COLO829 (cell line): ENCODE measurements around the gene ZDHHC7.
"Not testable (repeated sequence)": the region's sequence is repeated elsewhere in the genome, so short reads cannot be mapped to it uniquely, and the experiment has no call there.

Experiments
- DNase-seq: peaks from one replicate; pipeline ENCODE4 v3.0.0; 2012; ENCODE audit warnings: low spot score

Gene ZDHHC7

DNA sequence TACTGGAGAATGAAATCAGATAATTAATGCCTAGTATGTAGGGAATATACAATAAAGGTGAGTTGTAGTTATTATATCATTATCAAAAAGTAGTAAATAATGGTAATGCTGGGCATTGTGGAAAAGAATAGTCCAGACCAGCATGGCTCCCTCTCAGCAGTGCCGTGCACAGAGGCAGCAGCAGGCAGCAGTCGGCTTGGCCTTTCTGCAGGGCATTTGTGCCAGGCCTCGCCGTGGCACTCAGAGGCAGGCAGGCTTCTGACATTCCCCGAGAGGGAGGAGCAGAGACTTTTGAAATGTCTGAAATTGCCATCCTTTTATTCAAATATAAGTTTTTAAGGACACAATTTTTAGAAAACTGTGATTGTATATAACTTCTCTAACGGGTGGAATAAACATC, 31.3 kb upstream of the ZDHHC7 start:
- DNase-seq = no peak

DNA sequence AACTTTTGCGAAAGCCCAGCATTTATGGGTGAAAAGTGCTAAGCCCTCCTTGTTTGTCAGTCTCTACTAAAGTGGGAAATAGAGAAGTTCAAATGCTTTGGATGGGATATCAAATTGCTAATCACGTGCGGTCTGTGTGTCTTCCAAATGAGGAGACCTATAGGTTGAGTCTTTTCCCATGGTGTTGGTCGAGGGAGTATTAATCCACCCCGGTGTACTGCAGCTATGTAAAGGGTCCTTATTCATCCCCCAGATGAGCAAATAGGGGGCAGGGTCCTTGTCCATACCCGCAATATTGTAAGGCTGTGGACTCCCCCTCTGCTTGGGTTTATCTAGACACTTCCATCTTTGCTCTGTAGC, 30.8 kb upstream of the ZDHHC7 start:
- no peak for DNase-seq

DNA sequence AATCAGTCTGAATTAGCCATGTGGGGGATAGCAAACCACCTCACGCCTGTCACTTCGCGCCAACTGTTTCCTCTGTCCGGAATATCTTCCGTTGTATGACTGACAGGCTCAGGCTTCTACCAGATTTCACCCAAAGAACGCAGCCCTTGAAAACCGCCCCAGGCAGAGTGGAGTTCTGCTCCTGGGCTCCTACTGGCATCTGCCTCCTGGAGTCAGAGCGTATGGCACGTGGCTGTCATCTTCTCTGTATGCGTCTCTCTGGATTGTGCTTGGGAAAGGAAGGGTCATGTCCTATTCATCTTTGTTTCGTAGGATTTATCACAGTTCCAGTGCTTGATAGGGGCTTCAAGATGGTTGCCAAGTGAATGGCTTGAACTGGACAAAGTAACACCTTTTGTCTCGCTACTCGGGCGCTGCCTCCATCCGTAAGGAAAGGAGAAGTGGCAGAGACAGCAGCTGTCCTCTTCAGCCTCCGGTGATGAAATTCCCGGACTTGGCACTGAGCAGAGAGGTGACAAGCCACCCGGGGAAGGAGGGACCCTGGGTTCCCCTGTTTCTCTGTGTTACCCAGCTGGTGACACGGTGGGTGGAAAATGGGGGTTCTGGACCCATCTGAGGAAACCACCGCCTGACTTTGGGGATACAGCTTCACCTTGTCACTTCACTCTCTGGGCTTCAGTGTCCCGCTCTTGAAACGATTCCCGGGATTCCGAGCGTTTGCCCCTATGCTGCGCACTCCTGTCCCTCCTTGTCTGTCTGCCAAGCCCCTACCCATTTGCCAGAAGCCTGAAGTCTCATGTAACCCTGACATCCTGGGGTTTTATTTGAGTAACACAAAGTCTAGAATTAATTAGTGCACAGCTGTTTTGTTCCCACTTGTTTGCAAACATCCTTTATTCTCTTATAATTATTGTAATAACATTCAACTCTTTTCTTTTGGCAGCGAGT, 30.2 kb upstream of the ZDHHC7 start:
- DNase-seq = no peak

DNA sequence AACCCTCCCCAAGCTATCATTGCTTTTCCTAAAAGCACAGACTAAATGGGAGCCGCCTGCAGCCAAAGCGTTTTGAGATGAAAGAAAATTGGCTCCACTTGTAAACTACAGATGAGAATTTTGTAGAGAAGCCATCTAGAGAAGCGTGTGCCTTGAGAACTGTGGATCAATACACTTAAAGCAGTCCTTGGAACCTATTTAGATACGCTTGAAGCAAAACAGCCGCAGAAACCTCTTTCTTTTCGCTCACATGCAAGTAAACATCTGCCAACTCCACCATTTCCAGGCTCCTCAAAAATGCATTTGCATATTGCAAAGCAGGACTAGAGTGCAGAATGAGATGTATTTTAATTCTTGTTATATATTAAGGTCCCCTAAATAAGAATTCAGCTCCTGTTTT, 29.4 kb upstream of the ZDHHC7 start:
- DNase-seq = no peak

DNA sequence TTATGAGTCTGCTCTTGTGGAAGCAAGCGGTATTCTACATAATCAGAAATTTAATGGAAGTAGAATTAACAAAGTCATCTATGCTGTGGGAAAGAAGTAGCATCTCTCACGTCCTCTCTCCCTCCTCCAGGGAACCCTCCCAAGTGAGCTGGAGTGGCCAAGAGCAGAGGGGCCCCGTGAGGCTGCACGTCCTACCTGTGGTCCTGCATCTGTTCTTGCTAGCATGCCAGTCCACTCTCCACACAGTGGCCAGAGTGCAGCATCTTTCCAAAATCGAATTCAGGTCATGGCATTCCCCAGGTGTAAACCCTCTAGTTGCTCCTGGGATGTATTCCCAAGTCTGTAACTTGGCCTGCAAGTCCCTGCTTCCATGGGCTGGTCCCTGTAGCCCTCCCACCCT, 26.4 kb upstream of the ZDHHC7 start:
- DNase-seq = no peak

DNA sequence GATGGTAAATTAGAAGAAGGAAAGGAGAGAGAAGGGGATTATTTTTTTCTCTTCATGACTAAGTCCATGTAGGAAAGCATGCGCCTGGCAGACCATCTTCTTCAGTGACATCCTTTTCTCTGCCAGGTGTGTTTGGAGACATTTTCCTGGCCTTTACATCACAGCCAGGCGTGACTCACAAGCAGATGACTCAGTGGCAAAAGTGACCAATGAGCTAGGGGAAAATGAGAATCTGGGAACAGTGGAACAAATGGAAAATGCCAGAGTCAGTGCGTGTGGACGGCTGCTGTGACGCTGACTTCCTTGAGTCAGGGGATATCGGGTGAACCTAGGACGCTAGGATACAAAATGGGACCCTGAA, 25.7 kb upstream of the ZDHHC7 start:
- no peak for DNase-seq

DNA sequence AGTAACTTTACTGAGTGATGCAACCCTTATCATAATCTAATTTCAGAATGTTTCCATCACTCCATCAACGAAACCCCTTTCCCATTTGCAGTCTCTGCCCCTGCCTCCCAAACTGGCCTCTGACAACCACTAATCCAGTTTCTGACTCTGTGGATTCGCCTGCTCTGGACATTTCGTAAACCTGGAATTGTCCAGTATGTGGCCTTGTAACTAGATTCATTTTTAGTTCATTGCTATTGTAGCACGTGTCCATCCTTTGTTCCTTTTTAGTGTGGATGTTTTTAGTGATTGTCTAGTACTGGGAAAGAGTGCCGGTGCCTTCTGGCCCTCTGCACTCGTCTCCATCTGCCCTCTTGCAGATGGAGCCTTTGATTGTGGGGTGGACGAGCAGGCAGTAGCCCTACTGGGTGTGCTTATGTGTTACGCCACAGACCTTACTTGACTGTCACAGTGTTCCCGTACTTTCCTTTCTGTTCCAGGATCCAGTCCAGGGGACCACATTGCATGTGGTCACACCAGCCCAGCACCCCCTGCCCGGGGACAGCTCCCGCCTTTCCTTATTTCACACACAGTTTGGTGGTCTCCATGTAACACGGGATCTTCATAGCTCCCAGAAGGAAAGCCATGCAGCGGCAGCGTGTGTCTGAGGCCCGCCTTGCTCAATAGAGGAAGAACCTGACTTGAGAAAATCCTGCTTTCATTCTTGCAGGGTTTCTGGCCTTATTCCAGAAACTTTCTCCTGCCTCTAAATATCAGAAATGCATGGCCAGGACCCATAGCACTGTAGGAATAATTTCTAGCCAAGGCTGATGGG, 25.1 kb upstream of the ZDHHC7 start:
- DNase-seq = no peak

DNA sequence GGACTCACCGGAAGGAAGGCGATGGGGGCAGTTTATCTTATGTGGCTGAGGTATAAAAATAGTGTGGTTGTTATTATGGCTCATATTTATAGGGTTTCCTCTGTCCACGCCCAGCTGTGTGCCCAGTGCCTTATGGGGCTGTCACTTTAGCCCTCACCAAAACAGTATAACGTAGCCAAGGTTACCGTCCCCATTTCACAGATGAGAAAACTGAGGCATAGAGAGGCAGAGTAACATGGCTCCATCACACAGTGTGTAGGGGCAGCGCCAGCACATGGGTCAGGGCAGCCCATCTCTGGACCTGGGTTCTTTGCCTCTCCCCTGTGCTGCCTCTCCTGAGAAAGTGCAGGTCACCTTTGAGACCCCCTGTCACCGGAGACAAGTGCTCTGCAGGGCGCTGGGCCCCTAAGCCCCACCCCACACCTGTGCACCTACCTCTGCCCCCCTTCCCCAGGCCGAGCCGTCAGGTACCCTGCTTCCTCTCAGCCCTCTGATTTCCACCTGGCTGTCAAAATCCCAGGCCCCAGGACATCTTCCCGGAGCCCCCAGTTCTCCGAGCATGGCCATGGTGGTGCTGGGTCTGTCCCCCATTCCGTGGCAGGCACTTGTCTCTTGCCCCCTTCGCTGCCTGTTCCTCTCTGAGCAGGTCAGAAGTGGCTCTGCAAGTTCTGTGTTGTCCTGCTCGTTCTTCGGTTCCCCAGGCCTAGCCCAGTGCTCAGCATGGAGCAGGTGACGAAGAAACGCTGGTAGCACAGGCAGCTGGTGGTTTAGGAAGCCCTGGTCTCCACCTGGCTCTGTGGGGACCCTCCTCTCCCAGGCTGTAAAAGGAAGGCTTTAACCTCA, 23.5 kb upstream of the ZDHHC7 start:
- DNase-seq = no peak

DNA sequence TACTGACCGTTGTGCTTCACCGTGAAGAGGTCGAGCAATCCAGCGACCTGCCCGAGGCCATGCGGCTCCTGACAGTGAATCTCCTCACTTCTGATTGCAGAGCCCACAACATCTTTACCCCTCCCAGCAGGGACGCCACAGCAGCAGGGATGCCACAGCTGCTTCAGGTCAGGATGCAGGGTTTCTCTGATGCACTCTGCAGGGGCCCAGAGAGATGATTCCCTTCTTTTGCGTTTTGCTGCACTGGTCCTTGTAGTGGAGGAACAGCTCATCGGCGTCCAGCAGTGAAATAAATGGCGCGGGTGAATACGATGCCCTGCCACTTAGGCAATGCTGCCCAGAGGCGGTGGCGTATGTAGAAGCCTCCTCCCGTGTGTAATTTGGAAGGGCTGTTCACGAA, 21.8 kb upstream of the ZDHHC7 start:
- no peak for DNase-seq

DNA sequence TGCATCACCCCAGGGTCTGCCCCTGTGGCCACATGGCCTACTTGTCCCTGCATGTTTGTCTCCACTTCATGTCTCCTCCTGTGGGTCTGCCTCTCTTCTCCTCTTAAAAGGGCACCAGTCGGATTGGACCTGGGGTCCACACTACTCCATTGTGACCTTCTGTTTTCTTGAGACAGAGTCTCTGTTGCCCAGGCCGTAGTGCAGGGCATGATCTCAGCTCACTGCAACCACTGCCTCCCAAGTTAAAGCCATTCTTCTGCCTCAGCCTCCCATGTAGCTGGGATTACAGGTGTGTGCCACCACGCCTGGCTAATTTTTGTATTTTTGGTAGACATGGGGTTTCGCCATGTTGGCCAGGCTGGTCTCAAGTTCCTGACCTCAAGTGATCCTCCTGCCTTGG, 20.9 kb upstream of the ZDHHC7 start:
- not testable (repeated sequence) for DNase-seq

DNA sequence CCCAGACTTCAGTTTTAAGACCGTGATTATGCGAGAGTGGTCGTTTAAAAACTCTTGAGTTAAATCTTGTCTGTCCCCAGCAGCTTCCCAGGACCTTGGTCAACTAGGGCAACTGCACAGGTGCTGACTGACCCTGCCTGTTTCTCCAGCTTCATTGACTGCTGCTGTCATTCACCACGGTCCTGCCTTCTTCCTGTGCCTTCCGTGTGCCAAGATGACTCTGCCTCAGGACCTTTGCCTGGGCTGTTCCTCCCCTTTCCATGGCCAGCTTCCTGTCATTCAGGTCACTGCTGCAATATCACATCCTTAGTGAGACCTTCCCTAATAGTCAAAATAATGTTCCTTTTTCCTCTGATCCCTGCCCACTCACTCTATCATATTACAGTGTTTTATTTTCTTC, 20.1 kb upstream of the ZDHHC7 start:
- no peak for DNase-seq

DNA sequence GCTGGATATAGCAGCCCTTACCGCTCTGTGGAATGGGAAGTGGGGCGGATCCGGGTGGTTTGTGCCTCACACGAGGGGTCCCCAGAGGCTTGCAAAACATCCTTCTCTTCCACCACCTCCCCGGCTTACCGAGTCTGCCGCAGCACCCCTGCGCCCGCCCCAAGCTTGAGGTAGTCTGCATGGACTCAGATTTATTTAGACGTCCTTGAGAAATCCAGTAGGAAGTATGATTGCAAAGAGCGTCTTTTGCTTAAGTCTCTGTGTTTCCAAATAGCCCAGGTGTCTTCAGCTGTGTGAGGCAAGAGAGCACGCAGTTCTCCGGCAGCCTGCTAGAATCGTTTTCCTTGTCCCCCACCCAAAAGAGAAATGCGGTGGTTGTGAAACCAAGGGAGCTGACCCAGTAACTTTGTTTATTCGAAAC, 18.7 kb upstream of the ZDHHC7 start:
- no peak for DNase-seq

DNA sequence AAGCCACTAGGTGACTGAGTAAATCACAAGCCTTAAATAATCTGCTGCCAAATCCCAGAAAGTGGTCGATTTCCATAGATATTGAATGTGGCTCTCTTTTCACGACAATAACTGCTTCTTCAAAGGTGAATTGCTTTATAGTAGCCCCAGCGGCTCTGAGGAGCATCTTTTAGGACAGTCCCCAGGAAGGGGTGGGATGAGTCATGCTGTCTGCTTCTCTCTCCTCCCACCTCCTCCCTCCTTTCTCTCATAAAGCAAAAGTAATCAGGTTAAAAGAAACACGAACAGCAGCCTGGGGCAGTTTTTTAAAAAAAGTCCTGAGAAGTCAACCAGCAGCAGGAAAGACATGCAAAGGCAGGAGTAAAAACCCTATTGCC, 18.1 kb upstream of the ZDHHC7 start:
- peak; percentile 23 for DNase-seq

DNA sequence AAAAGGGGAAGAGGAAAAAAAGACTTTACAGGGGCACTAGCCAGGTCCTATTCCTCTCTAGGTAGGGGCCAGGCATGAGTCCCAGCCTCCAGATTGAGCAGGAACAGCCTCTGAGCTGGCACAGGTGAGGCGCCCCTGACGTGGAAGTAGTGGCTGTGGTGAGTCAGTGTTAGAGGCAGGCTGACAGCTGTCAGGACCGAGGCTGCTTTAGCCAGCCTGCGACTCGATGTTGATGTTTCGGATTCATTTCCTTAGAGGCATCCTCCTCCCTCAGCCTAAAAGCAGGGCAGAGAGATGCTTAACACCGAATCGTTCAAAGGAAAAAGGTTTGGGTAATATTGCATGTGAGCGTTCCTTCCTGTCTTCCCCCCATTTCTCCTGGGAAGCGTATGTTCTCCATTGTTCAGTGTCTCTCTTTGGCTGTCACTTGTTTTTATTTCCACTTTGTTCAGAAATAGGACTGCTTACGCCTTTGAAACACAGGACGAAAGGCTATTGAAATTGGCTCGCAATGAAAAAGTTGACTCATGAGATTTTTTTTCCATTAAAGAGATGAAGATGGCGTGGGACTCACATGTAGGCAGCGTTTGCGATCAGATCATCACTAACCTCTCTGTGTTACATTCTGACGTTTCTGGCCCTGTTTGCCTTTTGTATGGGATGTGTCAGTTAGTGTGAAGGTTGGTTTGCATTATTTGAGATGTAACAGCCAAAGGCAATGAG, 17.5 kb upstream of the ZDHHC7 start:
- DNase-seq = peak; percentile 15

DNA sequence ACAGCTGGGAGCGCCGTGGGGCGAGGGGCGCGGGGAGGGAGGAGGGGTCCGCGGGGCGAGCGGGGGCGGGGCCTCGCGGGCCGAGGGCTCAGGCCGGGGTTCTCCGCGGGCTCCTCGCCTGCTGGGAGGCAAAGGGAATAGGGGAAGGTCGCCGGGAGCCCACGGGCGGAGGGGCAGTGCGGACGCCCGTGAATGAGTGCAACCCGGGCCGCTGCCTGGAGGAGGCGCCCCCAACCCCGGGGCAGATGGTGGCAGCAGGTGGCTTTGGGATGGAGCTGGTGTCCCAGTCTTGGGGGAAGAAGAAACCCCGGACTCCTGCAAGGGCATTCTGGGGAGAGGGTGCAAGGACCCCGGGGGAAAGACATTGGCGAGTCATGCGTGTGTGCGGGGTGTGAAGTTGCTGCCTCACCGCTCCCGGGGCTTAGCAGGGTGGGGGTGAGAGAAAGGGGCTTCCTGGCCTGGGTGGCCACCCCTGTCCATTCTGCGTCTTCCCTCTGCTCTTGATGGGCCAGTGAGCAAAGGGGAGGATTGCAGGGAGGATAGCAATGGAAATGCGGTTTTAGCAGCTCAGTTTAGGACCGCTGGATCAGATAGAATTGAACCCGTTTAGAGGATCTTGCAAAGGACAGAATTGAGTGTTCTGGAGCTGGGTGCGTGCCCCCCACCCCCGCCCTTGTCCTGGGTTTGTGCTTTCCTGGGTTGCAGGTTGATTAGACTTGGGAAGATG, 16.8 kb upstream of the ZDHHC7 start:
- DNase-seq = no peak

DNA sequence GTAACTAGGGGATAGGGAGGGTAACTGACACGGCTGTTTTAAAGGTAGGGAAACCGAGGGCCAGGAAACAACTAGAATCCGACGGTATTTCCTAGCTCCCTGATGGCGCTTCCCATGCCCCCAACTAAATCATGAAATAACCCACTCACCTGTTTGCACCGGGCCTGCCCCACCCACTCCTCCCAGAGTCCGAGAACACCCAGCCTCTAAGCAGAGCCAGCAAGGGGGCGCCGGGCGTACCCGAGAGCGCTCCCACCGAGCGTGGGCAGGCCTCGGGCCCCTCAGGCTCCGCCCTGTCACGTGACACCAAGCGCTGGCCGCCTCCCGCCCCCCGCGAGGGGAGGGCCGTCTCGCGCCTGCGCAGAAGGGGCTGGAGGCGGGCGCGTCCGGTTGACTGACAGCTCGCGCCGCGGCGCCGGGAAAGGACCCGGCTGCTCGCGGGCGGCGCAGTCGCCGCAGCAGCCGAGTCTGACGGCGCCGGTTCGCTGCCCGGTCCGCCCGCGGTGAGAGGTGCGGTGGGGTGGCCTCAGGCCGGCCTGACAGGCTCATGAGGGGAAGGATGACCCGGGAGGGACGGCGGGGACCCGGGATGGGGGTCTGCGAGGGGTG, 16.1 kb upstream of the ZDHHC7 start, which contains the start of gene KIAA0513:
Gene KIAA0513, plus strand, starts transcription at position 447 of the 609 bp plus-strand sequence. CDS start 39,277 bp downstream, outside the sequence.
- peak; percentile 95 for DNase-seq

DNA sequence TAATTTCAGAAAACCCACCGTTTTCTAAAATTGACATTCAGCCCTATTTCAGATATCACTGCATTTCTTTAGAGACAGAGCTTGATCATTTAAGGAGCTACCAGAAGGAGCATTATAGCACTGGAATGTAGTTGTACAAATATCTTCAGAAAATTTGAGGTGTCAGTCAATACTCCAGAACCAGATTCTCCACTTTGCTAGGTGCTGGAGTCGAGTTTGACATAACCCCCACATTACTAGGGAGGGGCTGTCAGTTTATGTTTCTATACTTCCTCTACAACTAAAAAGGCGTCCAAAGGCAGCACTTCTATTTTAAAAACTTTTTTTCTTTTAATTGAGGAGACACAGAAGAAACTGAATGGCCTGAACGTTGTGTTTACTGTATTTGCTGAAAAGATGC, 15.4 kb upstream of the ZDHHC7 start:
- DNase-seq = no peak

DNA sequence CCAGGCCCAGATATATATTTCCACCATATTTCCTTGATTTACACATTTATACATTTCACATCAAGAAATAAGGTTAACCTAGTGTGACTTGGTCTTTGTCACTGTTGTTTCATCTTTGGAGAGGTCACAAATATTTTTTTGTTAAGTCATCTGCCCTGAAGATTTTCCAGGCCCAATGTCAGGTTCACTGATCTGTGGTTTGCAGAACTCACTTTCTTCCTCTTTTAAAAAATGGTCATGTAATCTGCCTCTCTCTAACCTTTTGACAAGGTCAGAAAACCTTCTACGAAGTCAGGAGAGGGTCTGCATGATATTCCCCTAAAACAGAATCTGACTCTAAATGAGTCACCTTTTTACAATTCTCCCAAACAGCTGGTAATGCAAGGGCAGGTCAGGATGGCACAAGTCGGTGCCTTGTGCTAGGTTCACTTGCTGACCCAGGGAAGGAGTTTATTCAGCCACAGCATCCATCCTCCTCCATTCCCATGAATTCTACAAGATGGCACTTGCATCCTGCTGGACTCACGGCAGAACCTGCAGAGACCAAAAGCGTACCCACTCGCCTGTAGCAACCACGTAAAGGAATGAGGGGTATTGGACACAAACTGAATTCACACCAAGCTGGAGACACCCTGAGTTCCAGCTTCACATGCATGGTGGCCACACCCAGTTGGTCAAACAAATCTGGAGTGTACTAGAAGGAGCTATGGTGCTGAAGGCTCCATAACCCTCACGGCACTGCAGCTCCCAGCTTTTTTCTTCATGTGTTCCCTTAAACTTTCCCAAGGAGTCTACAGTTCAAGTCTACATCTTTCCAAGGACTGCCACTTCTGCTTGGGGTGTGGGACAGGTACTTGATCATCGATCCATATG, 14.7 kb upstream of the ZDHHC7 start:
- no peak for DNase-seq

DNA sequence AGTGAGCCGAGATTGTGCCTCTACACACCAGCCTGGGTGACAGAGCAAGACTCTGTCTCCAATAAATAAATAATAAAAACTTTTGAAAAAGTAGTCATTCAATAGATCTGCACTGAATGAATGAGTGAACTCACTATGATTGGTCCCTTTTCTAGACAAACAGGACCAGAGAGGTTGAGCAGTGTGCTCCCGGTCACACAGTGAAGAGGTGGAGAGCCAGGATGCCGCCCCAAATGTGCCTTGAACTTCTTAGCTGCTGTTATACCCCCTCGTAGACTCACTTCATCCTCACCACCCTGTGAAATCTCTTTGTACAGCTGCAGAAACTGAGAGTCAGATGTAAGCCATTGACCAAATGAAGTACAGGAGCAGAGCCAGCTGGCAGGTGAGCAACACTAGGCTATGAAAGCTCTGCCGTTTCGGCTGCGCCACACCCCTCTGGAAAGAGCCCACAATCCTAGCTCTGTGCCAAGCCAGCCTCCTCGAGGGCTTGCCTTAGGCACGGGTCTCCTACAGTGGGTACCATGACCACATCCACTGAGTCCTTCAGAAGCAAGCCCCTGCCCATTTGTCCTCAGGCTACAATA, 8.4 kb upstream of the ZDHHC7 start:
- no peak for DNase-seq
